ENCODE data around the gene NAV2. TPM values are rescaled to one million over a fixed set of nuclear protein-coding genes. Genes with fewer than 3 reads are reported as not detected.
"Not testable (repeated sequence)": the region's sequence is repeated elsewhere in the genome, so short reads cannot be mapped to it uniquely, and the experiment has no call there.

The NAV2 gene
- total RNA-seq, 1 donor from 2014 or later, result 32.0 TPM

DNA sequence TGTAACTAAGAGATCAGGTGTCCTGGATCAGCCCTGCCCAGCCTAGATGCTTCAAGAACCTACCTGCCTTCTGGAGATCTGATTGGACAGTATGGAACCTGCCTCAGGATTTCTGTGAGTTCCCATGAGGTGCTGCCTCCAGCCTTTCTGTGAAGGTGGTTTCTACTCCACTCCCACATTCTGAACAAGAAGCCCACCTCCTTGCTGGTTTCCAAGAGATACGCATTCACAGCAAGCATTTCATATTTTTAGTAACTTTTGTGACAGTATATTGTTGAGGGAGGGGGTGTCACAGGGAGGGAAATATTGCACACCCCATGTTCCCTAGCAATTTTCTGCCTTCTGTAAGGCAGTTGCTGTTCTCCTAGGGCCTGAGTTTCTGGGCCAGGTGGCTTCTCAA is 204.4 kb downstream of the NAV2 start:
- DNase-seq (ENCODE audit: low spot score) (no peak), ATAC-seq (no peak)

DNA sequence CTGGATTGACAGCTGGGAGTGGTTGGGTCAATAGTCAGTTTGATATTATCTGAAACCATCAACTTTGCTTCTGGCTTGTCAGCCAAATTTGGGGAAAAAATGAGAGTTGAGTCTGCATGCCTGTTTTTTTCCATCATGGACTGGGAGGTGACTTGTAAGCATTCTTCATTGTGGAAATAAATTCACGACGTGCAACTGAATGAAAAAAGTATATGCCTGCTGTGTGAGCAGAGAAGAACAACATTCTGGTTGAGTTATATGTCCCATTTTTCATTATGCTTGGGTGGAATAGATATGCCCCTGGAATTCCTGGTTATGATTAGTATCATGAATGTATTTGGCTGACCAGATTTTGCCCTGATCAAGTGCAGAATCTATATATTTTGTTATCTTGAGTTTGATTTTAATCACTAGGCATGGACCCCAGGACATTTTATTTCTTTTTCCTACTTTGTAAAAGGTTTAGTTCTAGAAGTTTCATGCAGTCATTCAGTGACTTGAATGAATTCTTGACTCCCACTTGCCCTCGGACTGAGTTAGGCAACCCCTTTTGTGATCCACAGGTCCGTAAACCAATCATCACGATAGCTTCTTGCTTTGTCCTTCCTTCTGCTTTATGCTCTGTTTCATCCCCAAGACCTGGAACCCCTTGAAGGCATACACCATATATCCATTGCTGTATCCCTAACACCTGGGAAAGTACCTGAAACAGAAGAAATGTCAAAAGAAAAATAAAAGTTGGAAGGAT is 205.8 kb downstream of the NAV2 start:
- ATAC-seq, result no peak
- no peak for DNase-seq (ENCODE audit: low spot score)

DNA sequence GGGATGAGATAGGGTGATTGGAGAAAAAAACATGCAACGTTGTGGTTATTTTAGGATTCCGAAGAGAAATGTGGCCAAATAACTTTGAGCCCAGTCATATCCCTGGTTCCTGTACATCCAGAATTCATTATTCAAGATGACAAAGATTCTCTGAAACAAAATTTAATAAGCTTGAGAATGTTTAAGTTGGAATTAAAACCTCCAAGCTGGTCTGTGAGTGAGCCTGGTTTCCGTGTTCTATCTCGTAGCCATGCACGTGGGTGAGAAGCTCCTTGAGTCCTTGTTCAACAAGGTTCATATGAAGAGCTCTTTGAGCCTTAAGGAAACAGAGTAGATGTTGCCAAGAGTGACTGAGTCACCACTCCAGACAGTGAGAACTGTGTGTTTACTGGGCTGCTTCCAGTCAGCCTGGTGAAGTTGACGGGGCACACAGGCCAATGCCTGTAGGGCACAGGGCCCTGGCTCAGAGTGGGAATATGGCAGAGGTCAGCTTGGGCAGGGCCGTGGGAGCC is 206.5 kb downstream of the NAV2 start:
- DNase-seq (ENCODE audit: low spot score), result peak; percentile 74
- peak; percentile 93 for ATAC-seq

DNA sequence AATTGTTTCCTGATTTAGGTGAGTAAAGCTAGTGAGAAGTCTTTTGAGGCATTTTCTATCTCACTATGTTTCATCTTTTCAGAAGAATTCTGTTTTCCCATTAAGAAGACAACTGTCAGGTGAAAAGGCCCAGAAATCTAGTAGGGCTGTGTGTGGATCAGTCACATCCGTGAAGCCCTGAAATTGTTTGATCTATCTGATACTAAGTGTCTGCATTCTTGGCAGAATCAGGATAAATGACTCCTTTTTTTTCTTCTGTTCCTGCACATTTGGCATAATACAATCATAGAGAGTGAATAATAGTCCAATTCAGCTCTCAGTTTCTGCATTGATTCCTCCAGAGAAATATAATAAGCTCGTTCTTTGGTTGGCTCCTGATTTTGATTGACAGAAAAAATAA is 208.3 kb downstream of the NAV2 start:
- DNase-seq (ENCODE audit: low spot score) (no peak), ATAC-seq (no peak)

DNA sequence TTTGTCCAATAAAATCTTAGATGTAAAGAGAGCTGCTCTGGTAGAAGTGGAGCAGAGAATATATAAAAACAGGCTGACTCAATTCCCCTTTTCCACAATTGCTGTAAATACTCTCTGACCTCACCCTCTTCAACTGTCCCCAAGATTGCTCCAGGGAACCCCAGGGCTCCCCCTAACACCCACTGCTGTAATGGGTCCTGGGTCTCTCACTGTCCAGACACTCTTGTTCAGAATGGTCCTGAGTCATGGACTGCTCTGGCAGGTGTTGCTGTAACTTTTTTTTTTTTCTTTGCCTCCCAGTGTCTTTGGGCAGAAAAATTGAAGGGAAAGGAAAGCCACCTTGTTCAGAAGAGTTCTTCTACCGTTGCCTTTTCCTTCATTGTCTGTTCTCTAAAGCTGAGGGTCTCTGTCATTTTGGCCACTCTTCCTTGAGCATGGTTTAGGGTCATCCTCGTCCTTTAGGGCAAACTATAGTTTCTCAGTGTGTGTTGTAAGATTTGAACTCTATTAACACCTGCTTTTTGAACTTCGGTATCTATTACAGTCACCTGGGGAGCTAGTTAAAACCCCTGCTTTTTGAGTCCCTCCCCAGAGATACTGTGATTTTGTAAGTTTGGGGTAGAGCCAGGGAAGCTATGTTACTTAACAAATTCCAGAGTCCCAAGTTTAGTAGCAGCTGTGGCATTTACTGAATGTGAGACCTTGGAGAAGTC is 209.5 kb downstream of the NAV2 start:
- ATAC-seq (peak; percentile 62), DNase-seq (ENCODE audit: low spot score) (no peak)

DNA sequence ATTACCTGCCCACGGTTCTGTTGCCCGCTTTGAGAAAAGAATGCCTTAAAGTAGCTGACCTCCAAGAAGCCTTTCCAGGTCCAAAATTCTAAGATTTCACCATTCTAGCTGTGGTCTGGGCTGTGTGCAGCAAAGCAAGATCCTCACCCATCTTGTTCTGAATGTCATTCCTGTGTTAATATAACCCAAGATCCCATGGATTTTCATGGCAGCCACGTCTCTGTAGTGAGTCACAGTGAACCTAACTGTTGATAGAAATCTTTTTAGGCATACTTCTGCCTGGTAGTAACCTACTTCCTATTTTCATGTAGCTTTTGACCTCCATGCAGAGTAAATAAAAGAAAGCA is 210.0 kb downstream of the NAV2 start:
- DNase-seq (ENCODE audit: low spot score) (no peak), ATAC-seq (no peak)

DNA sequence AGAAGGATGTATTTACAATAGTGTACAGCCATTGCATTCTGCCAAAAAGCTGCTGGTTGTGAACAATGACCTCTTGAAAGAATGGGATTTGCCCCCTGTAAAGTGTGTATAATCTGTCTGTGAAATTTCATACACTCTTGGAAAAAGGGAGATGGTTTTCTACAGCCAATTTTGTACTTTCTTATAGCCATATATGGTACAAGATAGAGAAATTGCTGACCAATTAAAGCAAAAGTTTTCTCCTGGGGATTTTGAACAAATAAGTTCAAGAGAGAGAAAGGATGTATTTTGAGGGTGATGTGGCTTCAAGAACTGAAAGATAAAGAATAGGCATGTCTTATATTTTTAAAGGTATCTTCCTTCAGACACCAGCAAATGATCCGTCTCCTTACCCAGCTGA is 211.0 kb downstream of the NAV2 start:
- DNase-seq (ENCODE audit: low spot score) (no peak), ATAC-seq (no peak)

DNA sequence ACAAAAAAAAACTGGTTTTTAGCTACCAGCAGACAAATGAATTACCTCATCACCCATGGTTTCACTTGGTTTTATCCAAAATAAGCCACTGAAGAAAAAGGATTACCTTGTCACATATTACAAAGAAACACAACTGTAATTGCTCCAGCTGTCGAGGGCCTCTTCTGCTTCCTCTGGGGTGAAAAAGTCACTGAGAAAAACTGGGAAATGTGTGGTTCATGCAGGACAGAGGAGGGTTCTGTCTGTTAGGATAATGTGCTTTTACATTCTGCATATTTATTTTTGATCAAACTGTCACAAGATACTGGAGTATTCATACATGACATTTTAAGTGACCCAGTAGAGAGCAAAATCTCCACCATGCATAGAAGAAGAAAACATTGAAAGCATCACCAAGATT is 211.7 kb downstream of the NAV2 start:
- ATAC-seq (no peak), DNase-seq (ENCODE audit: low spot score) (no peak)

DNA sequence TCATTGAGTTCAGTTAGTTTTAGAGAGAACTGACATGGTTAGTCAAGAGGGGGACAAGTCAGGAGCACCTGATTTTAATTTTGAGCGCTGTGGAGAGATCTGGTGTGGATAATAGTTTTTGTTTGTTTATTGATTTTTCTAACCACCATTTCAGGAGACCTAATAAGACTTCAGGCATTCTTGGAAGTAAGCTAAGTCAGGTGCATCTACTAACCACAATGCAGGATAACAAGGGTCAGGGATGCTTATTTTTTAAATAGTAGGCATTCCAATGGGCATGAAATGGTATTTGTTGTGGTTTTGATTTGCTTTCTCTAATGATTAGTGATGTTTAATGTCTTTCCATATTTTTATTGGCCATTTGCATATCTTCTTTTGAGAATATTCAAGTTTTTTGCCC is 212.1 kb downstream of the NAV2 start:
- DNase-seq (ENCODE audit: low spot score) (no peak), ATAC-seq (no peak)

DNA sequence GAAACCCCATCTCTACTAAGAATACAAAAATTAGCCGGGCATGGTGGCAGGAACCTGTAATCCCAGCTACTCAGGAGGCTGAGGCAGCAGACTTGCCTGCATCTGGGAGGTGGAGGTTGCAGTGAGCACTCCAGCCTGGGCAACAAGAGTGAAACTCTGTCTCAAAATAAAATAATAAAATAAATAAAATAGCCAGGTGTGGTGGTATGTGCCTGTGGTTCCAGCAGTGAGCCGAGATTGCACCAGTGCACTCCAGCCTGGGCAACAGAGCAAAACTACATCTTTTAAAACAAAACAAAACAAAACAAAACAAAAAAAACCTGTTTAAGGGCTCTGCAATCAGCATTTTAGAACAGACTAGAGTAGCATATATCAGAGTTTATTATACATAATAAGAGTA is 214.8 kb downstream of the NAV2 start:
- DNase-seq (ENCODE audit: low spot score), result not testable (repeated sequence)

DNA sequence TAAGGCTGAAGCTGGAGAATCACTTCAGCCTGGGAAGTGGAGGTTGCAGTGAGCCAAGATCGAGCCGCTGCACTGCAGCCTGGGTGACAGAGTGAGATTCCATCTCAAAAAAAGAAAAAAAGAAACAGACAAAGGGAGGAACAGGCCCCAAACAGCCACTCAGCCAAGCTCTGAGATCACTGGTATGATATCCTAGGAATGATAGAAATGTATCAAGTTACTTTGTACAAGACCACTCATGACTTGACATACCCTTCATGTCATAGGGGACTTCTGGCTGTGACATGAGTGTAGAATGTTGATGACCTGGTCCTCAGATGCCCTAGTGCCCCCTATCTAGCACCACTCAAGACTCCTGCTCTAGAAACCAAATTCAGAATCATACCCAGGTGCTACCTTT is 216.5 kb downstream of the NAV2 start:
- no peak for ATAC-seq
- DNase-seq (ENCODE audit: low spot score), result no peak

More for the DNA sequence above, 214.8 kb downstream of the NAV2 start:
- ATAC-seq, result not testable (repeated sequence)

DNA sequence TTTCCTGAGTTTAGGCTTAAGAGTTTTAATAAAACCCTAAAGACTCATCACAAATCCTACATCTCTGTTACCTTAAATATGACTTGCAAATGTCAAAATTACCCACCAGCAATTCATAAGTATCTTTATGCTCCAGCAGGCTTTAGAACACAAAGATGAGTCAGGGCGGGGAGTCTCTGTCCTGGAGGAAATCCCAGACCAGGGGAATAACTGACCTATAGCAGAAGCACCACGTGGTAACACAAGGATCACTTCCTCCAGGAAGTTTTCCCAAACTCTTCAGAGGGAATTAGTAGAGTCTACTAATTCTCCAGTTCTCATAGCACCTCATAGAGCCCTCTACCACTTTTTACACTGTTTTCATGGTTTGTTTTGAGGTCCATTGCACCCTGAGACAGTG is 217.0 kb downstream of the NAV2 start:
- ATAC-seq (no peak), DNase-seq (ENCODE audit: low spot score) (no peak)

DNA sequence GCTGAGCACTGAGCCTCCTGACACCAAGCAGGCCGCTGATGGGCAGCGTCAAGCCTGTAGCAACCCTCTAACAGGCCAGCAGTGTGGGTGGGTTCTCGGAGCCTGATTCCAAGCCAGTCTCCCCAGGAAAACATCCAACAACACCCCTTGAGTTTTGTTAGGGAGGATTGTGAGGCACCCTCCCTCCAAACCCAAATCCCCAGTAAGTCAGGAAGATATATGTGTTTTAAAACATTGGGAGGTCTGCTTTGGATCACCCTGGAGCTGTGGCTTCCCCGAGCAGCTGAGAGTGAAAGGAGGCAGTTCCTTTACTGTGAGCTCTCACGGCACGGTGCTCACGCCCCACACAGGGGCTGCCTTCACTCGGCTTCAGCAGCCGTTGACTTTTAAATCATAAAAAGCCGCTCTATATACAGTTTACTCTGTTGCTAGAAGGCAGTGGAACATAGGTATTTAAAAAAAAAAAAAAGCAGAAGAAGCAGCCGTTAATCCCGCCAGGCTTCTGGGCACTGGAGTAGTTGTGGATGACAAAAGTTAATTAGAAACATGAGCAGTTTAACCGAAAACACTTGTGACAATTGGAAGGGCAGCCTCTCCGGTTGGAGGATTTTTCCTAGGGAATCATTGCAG is 218.6 kb downstream of the NAV2 start:
- ATAC-seq, result no peak
- DNase-seq (ENCODE audit: low spot score), result no peak

DNA sequence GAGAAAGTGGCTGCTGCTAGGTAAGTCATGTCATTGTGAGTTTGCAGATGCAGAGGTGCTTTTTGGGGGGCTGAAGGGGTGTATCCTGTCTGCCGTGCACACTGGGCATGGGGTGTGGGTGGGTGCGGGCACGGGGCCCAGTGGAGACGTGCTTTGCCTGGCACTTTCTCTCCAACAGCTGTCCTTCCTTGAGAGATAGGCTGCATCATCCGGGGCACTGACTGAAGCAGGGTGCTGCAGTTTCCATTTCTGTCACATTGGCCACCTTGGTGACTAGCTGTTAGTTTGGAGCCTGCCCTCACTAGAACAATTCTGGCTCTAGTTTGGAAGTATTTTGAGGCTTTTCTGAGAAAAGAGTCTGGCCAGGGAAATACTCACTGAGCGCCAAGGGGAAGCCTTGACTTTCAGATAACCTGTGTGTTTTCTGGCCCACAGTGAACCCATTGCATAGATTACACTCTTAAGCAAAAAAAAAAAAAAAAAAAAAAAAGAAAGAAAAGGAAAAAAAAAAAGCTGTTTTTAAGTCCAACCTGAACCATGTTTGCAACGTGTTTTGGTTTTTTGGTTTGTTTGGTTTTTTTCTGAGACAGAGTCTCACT is 219.2 kb downstream of the NAV2 start:
- no peak for ATAC-seq
- no peak for DNase-seq (ENCODE audit: low spot score)

DNA sequence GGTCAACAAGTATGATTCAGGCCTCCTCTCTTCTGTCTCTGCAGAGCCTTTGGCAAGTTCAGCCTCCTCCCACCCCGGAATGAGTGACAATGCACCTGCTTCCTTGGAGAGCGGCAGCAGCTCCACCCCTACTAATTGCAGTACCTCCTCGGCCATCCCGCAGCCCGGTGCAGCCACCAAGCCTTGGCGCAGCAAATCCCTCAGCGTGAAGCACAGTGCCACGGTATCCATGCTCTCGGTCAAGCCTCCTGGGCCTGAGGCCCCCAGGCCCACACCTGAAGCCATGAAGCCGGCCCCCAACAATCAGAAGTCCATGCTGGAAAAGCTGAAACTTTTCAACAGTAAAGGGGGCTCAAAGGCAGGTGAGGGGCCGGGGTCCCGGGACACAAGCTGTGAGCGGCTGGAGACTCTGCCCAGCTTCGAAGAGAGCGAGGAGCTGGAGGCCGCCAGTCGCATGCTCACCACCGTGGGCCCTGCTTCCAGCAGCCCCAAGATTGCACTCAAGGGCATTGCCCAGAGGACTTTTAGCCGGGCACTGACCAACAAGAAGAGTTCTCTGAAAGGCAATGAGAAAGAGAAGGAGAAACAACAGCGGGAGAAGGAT is 220.6 kb downstream of the NAV2 start:
- ATAC-seq, result no peak
- DNase-seq (ENCODE audit: low spot score), result no peak

DNA sequence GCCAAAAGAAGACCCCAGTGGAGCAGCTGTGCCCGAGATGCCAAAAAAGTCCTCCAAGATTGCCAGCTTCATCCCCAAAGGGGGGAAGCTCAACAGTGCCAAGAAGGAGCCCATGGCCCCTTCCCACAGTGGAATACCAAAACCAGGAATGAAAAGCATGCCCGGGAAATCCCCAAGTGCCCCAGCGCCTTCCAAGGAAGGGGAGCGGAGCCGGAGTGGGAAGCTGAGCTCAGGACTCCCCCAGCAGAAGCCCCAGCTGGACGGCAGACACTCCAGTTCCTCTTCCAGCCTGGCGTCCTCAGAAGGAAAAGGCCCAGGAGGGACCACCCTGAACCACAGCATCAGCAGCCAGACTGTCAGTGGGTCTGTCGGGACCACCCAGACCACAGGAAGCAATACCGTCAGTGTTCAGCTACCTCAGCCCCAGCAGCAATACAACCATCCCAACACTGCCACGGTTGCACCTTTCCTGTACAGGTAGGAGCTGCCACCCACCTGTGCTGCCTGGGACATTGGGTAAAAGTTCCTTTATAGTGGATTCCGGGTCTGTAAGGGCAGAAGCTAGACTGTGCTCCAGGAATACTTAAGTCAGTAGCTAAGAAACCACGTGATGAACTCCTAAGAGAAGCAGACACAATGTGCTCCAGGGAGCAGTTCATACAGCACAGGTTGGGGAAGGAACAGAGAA is 221.3 kb downstream of the NAV2 start:
- no peak for DNase-seq (ENCODE audit: low spot score)
- no peak for ATAC-seq

DNA sequence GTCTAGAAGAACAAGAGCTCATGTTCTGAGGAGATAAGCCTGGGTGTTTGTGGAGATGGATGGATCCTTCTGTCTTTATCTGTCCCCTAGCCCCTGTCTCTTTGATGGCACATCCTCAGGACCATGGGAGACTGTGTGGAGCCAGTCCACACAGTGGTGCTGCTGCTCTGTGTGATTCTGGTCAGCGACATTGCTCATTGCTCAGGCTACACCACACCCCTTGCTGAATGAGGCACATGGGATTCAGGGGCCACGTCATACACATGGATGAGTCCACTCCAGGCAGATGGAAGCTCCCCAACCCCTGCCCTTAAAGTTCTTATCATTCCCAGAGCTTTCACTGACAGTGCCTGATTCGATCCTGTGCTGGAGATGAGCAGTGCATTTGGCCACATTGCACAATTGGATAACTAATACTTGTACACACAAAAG is 222.2 kb downstream of the NAV2 start:
- ATAC-seq (peak; percentile 46), DNase-seq (ENCODE audit: low spot score) (no peak)

DNA sequence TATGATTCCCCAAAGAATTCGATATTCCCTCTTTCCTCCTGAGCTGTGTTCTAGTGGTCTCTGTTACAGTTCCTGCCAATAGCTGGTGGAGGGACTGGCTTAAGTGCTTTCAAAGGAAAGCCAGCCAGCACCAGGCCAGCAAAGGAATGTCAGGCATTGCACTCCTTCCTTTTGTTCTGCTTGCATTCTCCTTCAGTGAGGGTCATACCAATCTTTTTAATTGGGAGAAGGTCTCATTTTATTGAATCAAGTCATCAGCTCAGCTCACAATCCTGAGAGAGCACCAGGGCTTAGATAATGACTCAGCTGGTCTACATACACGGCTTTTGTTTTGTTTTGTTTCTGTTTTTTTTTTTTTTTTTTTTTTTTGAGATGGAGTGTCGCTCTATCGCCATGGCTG is 222.9 kb downstream of the NAV2 start:
- no peak for ATAC-seq
- no peak for DNase-seq (ENCODE audit: low spot score)

DNA sequence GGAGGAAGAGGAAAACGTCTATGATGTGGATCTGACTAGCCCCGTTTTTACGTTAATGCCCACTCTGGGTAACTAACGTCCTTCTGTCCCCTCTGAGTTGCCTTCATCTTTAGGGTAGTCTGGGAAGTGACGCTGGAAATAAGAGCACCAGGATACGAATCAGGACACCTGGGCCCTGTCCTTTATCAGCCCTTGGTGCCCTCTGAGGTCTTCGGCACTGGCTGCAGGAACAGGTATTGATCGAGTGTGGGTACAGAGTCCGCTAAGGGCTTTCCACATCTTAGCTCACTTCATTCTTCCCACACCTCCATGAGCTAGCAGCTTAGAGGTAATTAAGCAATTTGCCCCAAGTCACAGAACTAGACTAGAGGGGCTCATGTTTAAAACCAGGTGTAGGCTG is 223.8 kb downstream of the NAV2 start:
- DNase-seq (ENCODE audit: low spot score) (no peak), ATAC-seq (no peak)

DNA sequence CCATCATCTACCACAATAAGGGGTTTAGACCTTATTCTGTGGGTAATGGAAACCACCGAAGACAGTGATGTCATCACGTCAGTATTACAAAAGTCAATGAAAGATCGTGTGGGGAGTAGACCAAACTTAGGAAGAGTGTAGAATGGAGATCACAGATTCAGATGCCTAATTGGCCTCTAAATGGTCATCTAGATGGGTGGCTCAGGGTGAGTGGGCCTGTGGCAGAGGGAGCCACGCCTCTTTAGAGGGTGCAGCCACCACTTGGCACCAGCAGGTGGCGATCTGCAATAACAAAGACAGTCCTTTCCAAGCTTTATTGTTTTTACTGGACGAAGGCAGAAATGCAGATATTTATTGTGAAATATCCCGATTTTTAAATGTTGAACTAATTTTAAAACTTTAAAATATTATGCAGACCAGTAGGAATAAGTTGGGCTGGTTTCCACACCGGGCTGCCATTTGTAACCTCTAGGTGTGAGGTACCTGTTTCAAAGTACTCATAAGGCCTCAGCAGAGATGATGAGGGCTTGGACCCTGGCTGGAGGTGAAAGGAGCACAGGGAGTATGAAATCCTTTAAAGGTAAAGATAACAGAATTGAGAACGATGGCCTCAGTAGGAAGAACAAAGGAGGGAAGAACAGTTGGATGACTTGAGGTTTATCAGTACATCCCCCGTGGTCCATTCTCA is 225.7 kb downstream of the NAV2 start:
- DNase-seq (ENCODE audit: low spot score) (no peak), ATAC-seq (peak; percentile 79)
